GM12878 (cell line): Measurements from ENCODE around the gene SMIM32. TPM values are rescaled to one million over a fixed set of nuclear protein-coding genes. Genes with fewer than 3 reads are reported as not detected.

Experiments used
- ATAC-seq: fragments of 200-7000 bp; cut with Tn5 transposase; 3 replicates; pipeline ENCODE4 v1.9.1; 2020; ENCODE audit warnings: mild to moderate bottlenecking, moderate library complexity
- BruUV-seq: library from RNA; stranded (reverse); fragments of 400-500 nt; replicated peaks from 2 replicates; lab custom pipeline; 2021; lab: Mats Ljungman, UMichigan
- CTCF ChIA-PET: fragments of 300-600 bp; sonication (Branson Sonifier 250); formaldehyde crosslinking; extraction: SDS; loops from one replicate; lab custom pipeline; 2021; ENCODE audit warnings: inconsistent platforms; lab: Yijun Ruan, JAX
- POLR2A ChIA-PET: fragments of 350-600 bp; formaldehyde crosslinking; extraction: SDS; loops from one replicate; lab custom pipeline; 2021; ENCODE audit warnings: inconsistent platforms; lab: Charles Lee
- RAD21 ChIA-PET: fragments of 300-600 bp; sonication (Branson Sonifier 250); formaldehyde crosslinking; loops from one replicate; lab custom pipeline; 2023; ENCODE audit warnings: antibody characterized with exemption; ENCODE audit not compliant: unreplicated experiment; lab: Charles Lee
- SMC1A ChIA-PET: fragments of 300-600 bp; sonication (Branson Sonifier 250); formaldehyde crosslinking; loops from one replicate; lab custom pipeline; 2023; ENCODE audit not compliant: unreplicated experiment, uncharacterized antibody; lab: Charles Lee
- DNase-seq: peaks from one replicate; pipeline ENCODE4 v3.0.0-alpha.2; 2011; ENCODE audit warnings: low read depth, low spot score
- FAIRE-seq: peaks from 3 replicates; lab custom pipeline; 2011; peaks lifted over from hg19 to GRCh38; lab: Jason Lieb, UNC
- H2AFZ ChIP-seq: 2 replicates; pipeline ENCODE4 v1.6.0; 2011; ENCODE audit warnings: low read depth, low read length, control low read depth; ENCODE audit not compliant: control insufficient read depth
- H3K27ac ChIP-seq: 2 replicates; pipeline ENCODE4 v1.5.1; 2011; ENCODE audit warnings: control low read depth; ENCODE audit not compliant: control insufficient read depth, insufficient read depth
- H3K27me3 ChIP-seq, 2 experiments: replicated peaks in 1 of 2; 2 replicates each; pipeline versions ENCODE4 v1.6.0 to v1.6.1; 2011; ENCODE audit warnings: low read length in 1 of 2; ENCODE audit not compliant: control insufficient read depth in 2 of 2, insufficient read depth in 2 of 2
- H3K36me3 ChIP-seq, 2 experiments: 2 replicates each; pipeline ENCODE4 v1.5.1; 2011; ENCODE audit warnings: low read length in 1 of 2; ENCODE audit not compliant: control insufficient read depth in 2 of 2, insufficient read depth in 2 of 2
- H3K4me1 ChIP-seq: 2 replicates; pipeline ENCODE4 v1.6.1; 2011; ENCODE audit warnings: mild to moderate bottlenecking, low read length, moderate library complexity, mixed read lengths; ENCODE audit not compliant: control insufficient read depth, insufficient read depth
- H3K4me2 ChIP-seq: 2 replicates; pipeline ENCODE4 v1.6.0; 2011; ENCODE audit warnings: control low read depth; ENCODE audit not compliant: control insufficient read depth, insufficient read depth
- H3K4me3 ChIP-seq: fragments of 200-600 bp; sonication (generic); 2 replicates; pipeline ENCODE4 v1.5.1; 2016
- H3K79me2 ChIP-seq: 2 replicates; pipeline ENCODE4 v1.6.0; 2011; ENCODE audit warnings: low read length; ENCODE audit not compliant: control insufficient read depth, insufficient read depth
- H3K9ac ChIP-seq: 2 replicates; pipeline ENCODE4 v1.8.0; 2011; ENCODE audit warnings: low read length, control low read depth, mixed read lengths; ENCODE audit not compliant: control insufficient read depth, insufficient read depth
- H3K9me3 ChIP-seq: replicated peaks from 3 replicates; pipeline ENCODE4 v1.5.1; 2011; ENCODE audit warnings: mild to moderate bottlenecking, low read length; ENCODE audit not compliant: control insufficient read depth, insufficient read depth
- H4K20me1 ChIP-seq: 2 replicates; pipeline ENCODE4 v1.6.0; 2011; ENCODE audit not compliant: control insufficient read depth, insufficient read depth
- ATF2 ChIP-seq: IDR thresholded peaks from 2 replicates; pipeline ENCODE4 v1.6.1; 2012; ENCODE audit warnings: low read length, inconsistent platforms
- CHD4 ChIP-seq: fragments of 200-600 bp; sonication (generic); IDR thresholded peaks from 2 replicates; pipeline ENCODE4 v1.6.1; 2016; ENCODE audit warnings: mild to moderate bottlenecking
- HDGF ChIP-seq: fragments of 450-650 bp; IDR thresholded peaks from 2 replicates; pipeline ENCODE4 v1.6.1; 2016; ENCODE audit warnings: antibody characterized with exemption
- MTA3 ChIP-seq: IDR thresholded peaks from 2 replicates; pipeline ENCODE4 v1.6.1; 2012; ENCODE audit warnings: low read length, inconsistent platforms, borderline replicate concordance
- NR2C2 ChIP-seq: IDR thresholded peaks from 2 replicates; pipeline ENCODE4 v1.6.1; 2011; ENCODE audit warnings: borderline replicate concordance, low read depth; ENCODE audit not compliant: control insufficient read depth, insufficient read length
- PAX5 ChIP-seq: IDR thresholded peaks from 2 replicates; pipeline ENCODE4 v1.6.1; 2011; ENCODE audit warnings: low read depth, low read length, borderline replicate concordance
- STAT3 ChIP-seq: IDR thresholded peaks from 2 replicates; pipeline ENCODE4 v1.6.1; 2011; ENCODE audit warnings: low read depth, low read length, improper control_type of control experiment
- SUPT20H ChIP-seq: IDR thresholded peaks from 2 replicates; pipeline ENCODE4 v1.6.1; 2011; ENCODE audit warnings: low read depth, mild to moderate bottlenecking, low read length, moderate library complexity, borderline replicate concordance; ENCODE audit not compliant: control insufficient read depth
- TAF1 ChIP-seq: IDR thresholded peaks from 2 replicates; pipeline ENCODE4 v1.6.1; 2011; ENCODE audit warnings: mild to moderate bottlenecking, low read depth, low read length, borderline replicate concordance
- WGBS: methylation state at CpG from one replicate; pipeline ENCODE4 v1.1.6; 2016; ENCODE audit warnings: low lambda C conversion rate; ENCODE audit not compliant: insufficient replicate concordance, insufficient coverage; ENCODE audit errors: missing lambda C conversion rate; 5-methylcytosine and 5-hydroxymethylcytosine counted together
- in situ Hi-C: fragments of 300-500 bp; cut with MboI; formaldehyde crosslinking; loops from 9 replicates; pipeline ENCODE4 v1.14.3; 2018; ENCODE audit warnings: mixed read lengths
- intact Hi-C: fragments of 100-400 bp; cut with micrococcal nuclease; formaldehyde crosslinking; loops from one replicate; pipeline ENCODE4 v1.14.2; 2022; ENCODE audit not compliant: unreplicated experiment
- polyA plus RNA-seq, 11 experiments: library from polyadenylated mRNA; depleted of rRNA in 4 of 11; unstranded in 6 of 11; stranded (reverse) in 5 of 11; fragments of >200 nt; fragmentation: Nextera tagmentation in 4 of 11; fragmentation: Illumina TruSeq in 1 of 11; extraction: Ambion mirVana in 4 of 11; extraction: Trizol in 1 of 11; gene quantifications; 1 replicate in 1 of 11; 2 replicates in 10 of 11; pipeline versions ENCODE4 v1.2.1 to v1.2.3, GENCODE V29; 2011 to 2016; ENCODE audit warnings: inconsistent platforms in 2 of 11, missing spikeins in 2 of 11, low read depth in 1 of 11
- total RNA-seq, 4 experiments: library from RNA; depleted of rRNA in 3 of 4; stranded (reverse); fragments of >200 nt in 3 of 4; fragmentation: Illumina TruSeq in 1 of 4; extraction: Trizol in 1 of 4; gene quantifications; 2 replicates each; pipeline versions ENCODE4 v1.2.1 to v1.2.3, GENCODE V29; 2013 to 2021
- TF ChIP-seq, protein P1 (sequence below): IDR thresholded peaks from 2 replicates; pipeline ENCODE4 v1.6.1; 2012; ENCODE audit warnings: mild to moderate bottlenecking, low read depth, low read length
- TF ChIP-seq, protein P2 (sequence below): fragments of 450-650 bp; IDR thresholded peaks from 2 replicates; pipeline ENCODE4 v1.6.1; 2018; ENCODE audit warnings: borderline replicate concordance, mild to moderate bottlenecking; ENCODE audit not compliant: partially characterized antibody

The SMIM32 gene
- total and polyA plus RNA-seq, 10 of the 15 experiments (the other 5 are each of a cell fraction or from before 2014, with no cell fraction given), result not detected

DNA sequence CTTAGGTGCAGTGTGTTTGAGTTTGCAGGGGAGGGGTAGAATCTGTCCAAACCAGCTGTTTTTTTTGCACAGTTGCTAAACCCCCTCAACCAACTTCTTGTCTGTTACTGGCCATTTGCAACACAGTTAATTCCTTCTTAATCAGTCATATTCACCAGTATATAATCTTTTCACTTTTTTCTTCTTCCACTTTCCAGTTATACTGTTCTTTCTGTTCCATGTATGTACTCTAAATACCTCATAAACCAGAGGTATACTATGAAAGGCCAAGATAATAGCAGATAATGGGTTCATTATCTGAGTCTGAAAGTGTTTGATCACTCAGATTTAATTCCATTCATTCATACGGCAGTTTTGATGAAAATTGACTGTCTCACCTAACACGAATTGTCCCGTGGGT, 49.2 kb downstream of the SMIM32 start (continued):
- TF ChIP-seq, protein P1, sequence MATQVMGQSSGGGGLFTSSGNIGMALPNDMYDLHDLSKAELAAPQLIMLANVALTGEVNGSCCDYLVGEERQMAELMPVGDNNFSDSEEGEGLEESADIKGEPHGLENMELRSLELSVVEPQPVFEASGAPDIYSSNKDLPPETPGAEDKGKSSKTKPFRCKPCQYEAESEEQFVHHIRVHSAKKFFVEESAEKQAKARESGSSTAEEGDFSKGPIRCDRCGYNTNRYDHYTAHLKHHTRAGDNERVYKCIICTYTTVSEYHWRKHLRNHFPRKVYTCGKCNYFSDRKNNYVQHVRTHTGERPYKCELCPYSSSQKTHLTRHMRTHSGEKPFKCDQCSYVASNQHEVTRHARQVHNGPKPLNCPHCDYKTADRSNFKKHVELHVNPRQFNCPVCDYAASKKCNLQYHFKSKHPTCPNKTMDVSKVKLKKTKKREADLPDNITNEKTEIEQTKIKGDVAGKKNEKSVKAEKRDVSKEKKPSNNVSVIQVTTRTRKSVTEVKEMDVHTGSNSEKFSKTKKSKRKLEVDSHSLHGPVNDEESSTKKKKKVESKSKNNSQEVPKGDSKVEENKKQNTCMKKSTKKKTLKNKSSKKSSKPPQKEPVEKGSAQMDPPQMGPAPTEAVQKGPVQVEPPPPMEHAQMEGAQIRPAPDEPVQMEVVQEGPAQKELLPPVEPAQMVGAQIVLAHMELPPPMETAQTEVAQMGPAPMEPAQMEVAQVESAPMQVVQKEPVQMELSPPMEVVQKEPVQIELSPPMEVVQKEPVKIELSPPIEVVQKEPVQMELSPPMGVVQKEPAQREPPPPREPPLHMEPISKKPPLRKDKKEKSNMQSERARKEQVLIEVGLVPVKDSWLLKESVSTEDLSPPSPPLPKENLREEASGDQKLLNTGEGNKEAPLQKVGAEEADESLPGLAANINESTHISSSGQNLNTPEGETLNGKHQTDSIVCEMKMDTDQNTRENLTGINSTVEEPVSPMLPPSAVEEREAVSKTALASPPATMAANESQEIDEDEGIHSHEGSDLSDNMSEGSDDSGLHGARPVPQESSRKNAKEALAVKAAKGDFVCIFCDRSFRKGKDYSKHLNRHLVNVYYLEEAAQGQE, result no peak
- TF ChIP-seq NR2C2 (no peak), MTA3 (no peak)

- ChIA-PET SMC1A (interaction anchor here (0.7 to 2.5 kb wide), 8 partner anchors 10 to 61 kb away, joined by 3 to 8 read pairs (median 4); partner anchors contain the start of gene SMAD5), CTCF (interaction anchor here (1.3 kb wide), 1 partner anchor 80 kb away, joined by 3 read pairs; no protein-coding TSS in a partner anchor), RAD21 (no interaction called here), POLR2A (interaction anchor here (1.2 to 2.8 kb wide), 2 partner anchors 11 to 62 kb away, joined by 3 to 10 read pairs; partner anchors contain the start of gene SMAD5)
- H3K9me3 ChIP-seq, result no peaks in the 10 kb centered on the region
- no peaks in the 10 kb centered on the region for H3K4me1 ChIP-seq
- no peak overlapping the region for H3K9ac ChIP-seq
- peaks cover 16% of the 10 kb centered on the region for H3K79me2 ChIP-seq
- H2AFZ ChIP-seq, result no peak overlapping the region
- DNase-seq (no peak), ATAC-seq (no peak), FAIRE-seq (no peak)
- no peak overlapping the region for H3K27ac ChIP-seq
- no peaks in the 10 kb centered on the region for H3K27me3 ChIP-seq
- no peaks in the 10 kb centered on the region for H4K20me1 ChIP-seq
- H3K4me2 ChIP-seq, result no peak overlapping the region
- no TSS peak for BruUV-seq
- 95% methylated on average over 6 of the region's 6 CpGs for WGBS
- H3K4me3 ChIP-seq, result no peak overlapping the region
- in situ Hi-C loops, result no loop called here
- intact Hi-C loops, result no loop called here
- H3K36me3 ChIP-seq, result no peaks in the 10 kb centered on the region
- no peak for TF ChIP-seq TAF1
- no peak for TF ChIP-seq ATF2
- TF ChIP-seq SUPT20H, result no peak
- no peak for TF ChIP-seq CHD4
- TF ChIP-seq PAX5, result no peak
- TF ChIP-seq STAT3, result no peak
- TF ChIP-seq HDGF, result no peak
- TF ChIP-seq, protein P2, sequence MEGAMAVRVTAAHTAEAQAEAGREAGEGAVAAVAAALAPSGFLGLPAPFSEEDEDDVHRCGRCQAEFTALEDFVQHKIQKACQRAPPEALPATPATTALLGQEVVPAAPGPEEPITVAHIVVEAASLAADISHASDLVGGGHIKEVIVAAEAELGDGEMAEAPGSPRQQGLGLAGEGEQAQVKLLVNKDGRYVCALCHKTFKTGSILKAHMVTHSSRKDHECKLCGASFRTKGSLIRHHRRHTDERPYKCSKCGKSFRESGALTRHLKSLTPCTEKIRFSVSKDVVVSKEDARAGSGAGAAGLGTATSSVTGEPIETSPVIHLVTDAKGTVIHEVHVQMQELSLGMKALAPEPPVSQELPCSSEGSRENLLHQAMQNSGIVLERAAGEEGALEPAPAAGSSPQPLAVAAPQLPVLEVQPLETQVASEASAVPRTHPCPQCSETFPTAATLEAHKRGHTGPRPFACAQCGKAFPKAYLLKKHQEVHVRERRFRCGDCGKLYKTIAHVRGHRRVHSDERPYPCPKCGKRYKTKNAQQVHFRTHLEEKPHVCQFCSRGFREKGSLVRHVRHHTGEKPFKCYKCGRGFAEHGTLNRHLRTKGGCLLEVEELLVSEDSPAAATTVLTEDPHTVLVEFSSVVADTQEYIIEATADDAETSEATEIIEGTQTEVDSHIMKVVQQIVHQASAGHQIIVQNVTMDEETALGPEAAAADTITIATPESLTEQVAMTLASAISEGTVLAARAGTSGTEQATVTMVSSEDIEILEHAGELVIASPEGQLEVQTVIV, result no peak
- TF ChIP-seq, protein P1, result no peak
These were observed 49.6 kb downstream of the SMIM32 start for GRCh38 chr5:136143312-136143711.
